Measurements from ENCODE around the gene NKG7. TPM values are rescaled to one million over a fixed set of nuclear protein-coding genes. Genes with fewer than 3 reads are reported as not detected.

The NKG7 gene
- total RNA-seq, 3 donors from 2014 or later, result 4.3 to 5.9 (median 4.4) TPM

- H3K36me3 ChIP-seq (ENCODE audit: low read depth), result peaks cover 4% of the 10 kb centered on the region
- H3K9me3 ChIP-seq, result no peaks in the 10 kb centered on the region
- TF ChIP-seq CTCF (IDR thresholded peaks at IDR 0.05), result no peak
- no peaks in the 10 kb centered on the region for H3K4me1 ChIP-seq (ENCODE audit: low read depth)
- DNase-seq (peak in 1 of 3 donors; percentile 14), ATAC-seq (no peak)
- no peak overlapping the region for H3K4me3 ChIP-seq
- intact Hi-C loops (cut with DNase I, micrococcal nuclease), result no loop called here
Observed at GRCh38 chr19:51345076-51345620, 27.3 kb downstream of the NKG7 start.

- H3K4me3 ChIP-seq, result no peak overlapping the region
- TF ChIP-seq CTCF (IDR thresholded peaks at IDR 0.05), result no peak
- DNase-seq (peak in 1 of 3 donors; percentile 21), ATAC-seq (no peak)
- no peaks in the 10 kb centered on the region for H3K9me3 ChIP-seq
- intact Hi-C loops (cut with DNase I, micrococcal nuclease), result no loop called here
- no peaks in the 10 kb centered on the region for H3K36me3 ChIP-seq (ENCODE audit: low read depth)
- peaks cover 9% of the 10 kb centered on the region for H3K4me1 ChIP-seq (ENCODE audit: low read depth)
Observed at GRCh38 chr19:51342631-51343569, 29.6 kb downstream of the NKG7 start.

GRCh38 chr19:51341976-51342580 is 30.4 kb downstream of the NKG7 start, which contains the start of gene VSIG10L:
VSIG10L (minus strand) TSS chr19:51342139; CDS start chr19:51342124, 15 bp downstream.
- no peak for ATAC-seq
- no peaks in the 10 kb centered on the region for H3K9me3 ChIP-seq
- no peak within 1 kb of the TSS for H3K4me3 ChIP-seq
- H3K4me1 ChIP-seq (ENCODE audit: low read depth), result peaks cover 9% of the 10 kb centered on the region
- no peak for DNase-seq
- TF ChIP-seq CTCF (IDR thresholded peaks at IDR 0.05), result no peak
- intact Hi-C loops (cut with DNase I, micrococcal nuclease), result no loop called here
- no peaks in the 10 kb centered on the region for H3K36me3 ChIP-seq (ENCODE audit: low read depth)

GRCh38 chr19:51341066-51341465 is 31.4 kb downstream of the NKG7 start:
- H3K4me3 ChIP-seq, result no peak overlapping the region
- intact Hi-C loops (cut with DNase I, micrococcal nuclease), result no loop called here
- H3K36me3 ChIP-seq (ENCODE audit: low read depth), result no peaks in the 10 kb centered on the region
- TF ChIP-seq CTCF (IDR thresholded peaks at IDR 0.05), result no peak
- DNase-seq, result peak in 2 of 3 donors; percentile 39 to 62
- peaks cover 9% of the 10 kb centered on the region for H3K4me1 ChIP-seq (ENCODE audit: low read depth)
- ATAC-seq, result no peak
- no peaks in the 10 kb centered on the region for H3K9me3 ChIP-seq

- H3K4me1 ChIP-seq (ENCODE audit: low read depth), result peaks cover 9% of the 10 kb centered on the region
- no peaks in the 10 kb centered on the region for H3K9me3 ChIP-seq
- intact Hi-C loops (cut with DNase I, micrococcal nuclease), result loop anchor here in 1 of 2 donors (10.0 kb wide), 1 partner anchor 95 kb away; no protein-coding TSS in a partner anchor
- no peaks in the 10 kb centered on the region for H3K36me3 ChIP-seq (ENCODE audit: low read depth)
- no peak overlapping the region for H3K4me3 ChIP-seq
- peak; percentile 95 for ATAC-seq
- no peak for TF ChIP-seq CTCF (IDR thresholded peaks at IDR 0.05)
- DNase-seq, result peak; percentile 99
Observed at GRCh38 chr19:51339687-51340656, 32.5 kb downstream of the NKG7 start.

All from mucosa of descending colon (tissue), 3 donors.